ENCODE results near the gene ALAS1. TPM values are rescaled to one million over a fixed set of nuclear protein-coding genes. Genes with fewer than 3 reads are reported as not detected.

ALAS1 gene
- total RNA-seq, 1 experiment from 2014 or later = 53.1 TPM

GRCh38 chr3:52183786-52184445 lies 14.0 kb upstream of the ALAS1 start:
- POLR2A ChIA-PET = interaction anchor here (0.7 to 0.8 kb wide), 2 partner anchors 29 to 1834 kb away, joined by 8 to 11 read pairs; partner anchors contain the start of gene POC1A
- H3K4me3 ChIP-seq (ENCODE audit: low read depth, low read length) = no peak overlapping the region
- CTCF ChIA-PET = interaction anchor here (0.6 to 0.9 kb wide), 2 partner anchors 9 to 474 kb away, joined by 4 to 5 read pairs; no protein-coding TSS in a partner anchor

GRCh38 chr3:52184690-52185089 lies 13.3 kb upstream of the ALAS1 start:
- H3K9me3 Mint-ChIP-seq (ENCODE audit: unreplicated experiment) = no peaks in the 10 kb centered on the region
- H3K4me3 Mint-ChIP-seq (ENCODE audit: unreplicated experiment) = no peak overlapping the region
- Histone ChIP-seq H3K9me3 (no peaks in the 10 kb centered on the region), H3K4me1 (peaks cover 16% of the 10 kb centered on the region), H3K27me3 (replicated peaks; ENCODE audit: control insufficient read depth, insufficient read depth, low read length) (no peaks in the 10 kb centered on the region), H3K4me3 (ENCODE audit: low read depth, low read length) (no peak overlapping the region), H3K36me3 (ENCODE audit: control insufficient read depth, insufficient read depth, low read length) (no peaks in the 10 kb centered on the region)
- no peaks in the 10 kb centered on the region for H3K36me3 Mint-ChIP-seq (ENCODE audit: insufficient read depth, unreplicated experiment)
- no peak overlapping the region for H3K27ac Mint-ChIP-seq (ENCODE audit: unreplicated experiment)
- no peak for DNase-seq
- ChIA-PET POLR2A (interaction anchor here (0.7 to 0.8 kb wide), 2 partner anchors 30 to 1835 kb away, joined by 8 to 11 read pairs; partner anchors contain the start of gene POC1A), CTCF (no interaction called here)
- no peaks in the 10 kb centered on the region for H3K27me3 Mint-ChIP-seq (ENCODE audit: insufficient read depth, unreplicated experiment)
- peaks cover 6% of the 10 kb centered on the region for H3K4me1 Mint-ChIP-seq (ENCODE audit: low read depth, unreplicated experiment)
- TF ChIP-seq CTCF (IDR thresholded peaks at IDR 0.05; ENCODE audit: insufficient read depth in 1 of 2, low read depth in 1 of 2, low read length in 1 of 2, severe bottlenecking in 1 of 2, unreplicated experiment in 1 of 2) = no peak
- intact Hi-C loops (cut with micrococcal nuclease; ENCODE audit: unreplicated experiment) = no loop called here
- BruUV-seq (replicated peaks) = no TSS peak

More at GRCh38 chr3:52183786-52184445, 14.0 kb upstream of the ALAS1 start:
- no peaks in the 10 kb centered on the region for H3K36me3 ChIP-seq (ENCODE audit: control insufficient read depth, insufficient read depth, low read length)
- H3K27me3 ChIP-seq (replicated peaks; ENCODE audit: control insufficient read depth, insufficient read depth, low read length) = no peaks in the 10 kb centered on the region
- Mint-ChIP-seq H3K4me3 (ENCODE audit: unreplicated experiment) (no peak overlapping the region), H3K9me3 (ENCODE audit: unreplicated experiment) (no peaks in the 10 kb centered on the region), H3K36me3 (ENCODE audit: insufficient read depth, unreplicated experiment) (no peaks in the 10 kb centered on the region), H3K4me1 (ENCODE audit: low read depth, unreplicated experiment) (peaks cover 3% of the 10 kb centered on the region), H3K27me3 (ENCODE audit: insufficient read depth, unreplicated experiment) (no peaks in the 10 kb centered on the region), H3K27ac (ENCODE audit: unreplicated experiment) (no peak overlapping the region)
- no TSS peak for BruUV-seq (replicated peaks)
- no peaks in the 10 kb centered on the region for H3K9me3 ChIP-seq
- TF ChIP-seq CTCF (IDR thresholded peaks at IDR 0.05; ENCODE audit: insufficient read depth in 1 of 2, low read depth in 1 of 2, low read length in 1 of 2, severe bottlenecking in 1 of 2, unreplicated experiment in 1 of 2) = no peak
- no peak for DNase-seq
- intact Hi-C loops (cut with micrococcal nuclease; ENCODE audit: unreplicated experiment) = no loop called here
- H3K4me1 ChIP-seq = peaks cover 8% of the 10 kb centered on the region

- intact Hi-C loops (cut with micrococcal nuclease; ENCODE audit: unreplicated experiment) = no loop called here
- Histone ChIP-seq H3K4me1 (peaks cover 18% of the 10 kb centered on the region), H3K36me3 (ENCODE audit: control insufficient read depth, insufficient read depth, low read length) (no peaks in the 10 kb centered on the region), H3K27me3 (replicated peaks; ENCODE audit: control insufficient read depth, insufficient read depth, low read length) (no peaks in the 10 kb centered on the region), H3K9me3 (no peaks in the 10 kb centered on the region), H3K4me3 (ENCODE audit: low read depth, low read length) (no peak overlapping the region)
- no peak for DNase-seq
- no peak overlapping the region for H3K4me3 Mint-ChIP-seq (ENCODE audit: unreplicated experiment)
- H3K4me1 Mint-ChIP-seq (ENCODE audit: low read depth, unreplicated experiment) = peaks cover 6% of the 10 kb centered on the region
- no peak for TF ChIP-seq CTCF (IDR thresholded peaks at IDR 0.05; ENCODE audit: insufficient read depth in 1 of 2, low read depth in 1 of 2, low read length in 1 of 2, severe bottlenecking in 1 of 2, unreplicated experiment in 1 of 2)
- no peak overlapping the region for H3K27ac Mint-ChIP-seq (ENCODE audit: unreplicated experiment)
- no peaks in the 10 kb centered on the region for H3K36me3 Mint-ChIP-seq (ENCODE audit: insufficient read depth, unreplicated experiment)
- H3K27me3 Mint-ChIP-seq (ENCODE audit: insufficient read depth, unreplicated experiment) = no peaks in the 10 kb centered on the region
- BruUV-seq (replicated peaks) = no TSS peak
- CTCF ChIA-PET = no interaction called here
- POLR2A ChIA-PET = no interaction called here
- H3K9me3 Mint-ChIP-seq (ENCODE audit: unreplicated experiment) = no peaks in the 10 kb centered on the region
Observed at GRCh38 chr3:52185311-52185710, 12.6 kb upstream of the ALAS1 start.

Measured in Caco-2 (cell line).